Gastrocnemius medialis (tissue), 4 donors: ENCODE results near the gene CSNK2A1.

Source experiments
- POLR2A ChIP-seq, 2 donors: fragments of 450-650 bp; IDR thresholded peaks; one replicate each; pipeline ENCODE4 v1.6.1; 2017; ENCODE audit warnings: antibody characterized with exemption in 2 of 2, mild to moderate bottlenecking in 2 of 2, moderate library complexity in 2 of 2
- TF ChIP-seq, protein P1 (sequence below), 5 experiments: fragments of 450-650 bp in 3 of 5; fragments of 200-600 bp in 2 of 5; sonication (generic) in 2 of 5; IDR thresholded peaks in 4 of 5; conservative IDR thresholded peaks in 1 of 5; 1 replicate in 4 of 5; 2 replicates in 1 of 5; pipeline ENCODE4 v1.5.1; 2016 to 2019; ENCODE audit warnings: antibody characterized with exemption in 5 of 5, mild to moderate bottlenecking in 3 of 5, moderate library complexity in 3 of 5

DNA sequence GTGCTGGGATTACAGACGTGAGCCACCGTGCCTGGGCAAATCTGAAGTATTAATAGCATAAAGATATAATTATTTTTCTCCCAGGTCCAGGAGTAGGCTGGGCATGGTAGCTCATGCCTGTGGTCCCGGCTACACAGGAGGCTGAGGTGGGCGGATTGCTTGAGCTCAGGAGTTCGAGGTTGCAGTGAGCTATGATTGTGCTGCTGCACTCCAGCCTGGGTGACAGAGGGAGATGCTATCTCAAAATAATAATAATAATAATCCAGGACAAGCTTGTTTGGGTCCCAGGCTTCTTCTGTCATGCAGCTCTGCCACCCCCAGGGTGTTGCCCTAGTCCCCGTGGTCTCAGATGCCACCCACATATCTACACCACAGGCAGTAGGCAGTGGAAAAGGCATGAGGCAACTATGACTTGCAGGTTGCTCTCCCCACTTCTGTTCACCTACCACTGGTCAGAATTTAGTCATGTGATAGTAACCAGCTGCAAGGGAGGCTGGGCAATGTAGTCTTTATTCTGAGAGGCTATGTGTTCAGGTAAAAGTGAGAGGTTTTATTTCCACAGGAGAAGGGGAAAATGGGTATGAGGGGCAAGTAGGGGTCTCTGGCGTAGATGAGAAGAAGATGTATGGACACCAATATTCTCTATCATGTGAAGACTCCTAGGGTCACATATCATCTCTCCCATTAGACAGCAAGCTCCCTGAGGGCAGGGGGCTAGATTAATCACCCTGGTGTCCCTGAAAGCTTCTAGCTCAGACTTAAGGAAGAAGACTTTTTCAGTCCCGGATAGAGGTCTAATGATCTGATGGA is 40.8 kb upstream of the CSNK2A1 start:
- TF ChIP-seq, protein P1, sequence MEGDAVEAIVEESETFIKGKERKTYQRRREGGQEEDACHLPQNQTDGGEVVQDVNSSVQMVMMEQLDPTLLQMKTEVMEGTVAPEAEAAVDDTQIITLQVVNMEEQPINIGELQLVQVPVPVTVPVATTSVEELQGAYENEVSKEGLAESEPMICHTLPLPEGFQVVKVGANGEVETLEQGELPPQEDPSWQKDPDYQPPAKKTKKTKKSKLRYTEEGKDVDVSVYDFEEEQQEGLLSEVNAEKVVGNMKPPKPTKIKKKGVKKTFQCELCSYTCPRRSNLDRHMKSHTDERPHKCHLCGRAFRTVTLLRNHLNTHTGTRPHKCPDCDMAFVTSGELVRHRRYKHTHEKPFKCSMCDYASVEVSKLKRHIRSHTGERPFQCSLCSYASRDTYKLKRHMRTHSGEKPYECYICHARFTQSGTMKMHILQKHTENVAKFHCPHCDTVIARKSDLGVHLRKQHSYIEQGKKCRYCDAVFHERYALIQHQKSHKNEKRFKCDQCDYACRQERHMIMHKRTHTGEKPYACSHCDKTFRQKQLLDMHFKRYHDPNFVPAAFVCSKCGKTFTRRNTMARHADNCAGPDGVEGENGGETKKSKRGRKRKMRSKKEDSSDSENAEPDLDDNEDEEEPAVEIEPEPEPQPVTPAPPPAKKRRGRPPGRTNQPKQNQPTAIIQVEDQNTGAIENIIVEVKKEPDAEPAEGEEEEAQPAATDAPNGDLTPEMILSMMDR (IDR thresholded peaks at IDR 0.05 in 4 of 5, conservative IDR thresholded peaks at IDR 0.05 in 1 of 5): no peak
- no peak for TF ChIP-seq POLR2A (IDR thresholded peaks at IDR 0.05)
